GM11168 (cell line): ENCODE data around the gene SP7.
"Not testable (repeated sequence)": the region's sequence is repeated elsewhere in the genome, so short reads cannot be mapped to it uniquely, and the experiment has no call there.

Source experiments
- in situ Hi-C: fragments of 300-500 bp; cut with MboI; formaldehyde crosslinking; loops from one replicate; pipeline ENCODE4 v1.12.0; 2022; ENCODE audit warnings: low sequenced_read_pairs; ENCODE audit not compliant: unreplicated experiment

SP7 gene

GRCh38 chr12:53352331-53353256 is 16.4 kb upstream of the SP7 start:
- in situ Hi-C loops, result loop anchor here (5.0 kb wide), 1 partner anchor 65 kb away; no protein-coding TSS in a partner anchor

- in situ Hi-C loops, result no loop called here
These were observed 11.8 kb upstream of the SP7 start for GRCh38 chr12:53347905-53348304.

DNA sequence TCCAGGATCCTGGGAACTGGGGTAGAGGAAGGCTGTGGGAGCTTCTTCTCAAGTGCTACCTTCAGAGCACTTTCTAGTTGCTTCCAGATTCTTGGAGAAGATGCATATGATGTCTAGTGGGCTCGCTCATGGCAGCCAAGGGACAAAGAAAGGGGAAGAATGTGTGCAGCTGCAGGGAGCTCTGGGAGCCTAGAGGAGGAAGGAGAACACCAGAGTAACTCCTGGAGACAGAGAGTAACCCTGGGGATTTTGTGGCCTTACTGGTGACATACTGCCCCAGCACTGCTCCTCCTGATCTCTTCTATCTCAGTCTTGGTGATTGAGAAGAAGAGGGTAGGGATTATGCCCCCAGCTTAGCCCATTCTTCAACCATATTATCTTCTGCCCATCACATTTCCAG is 10.3 kb upstream of the SP7 start:
- in situ Hi-C loops, result no loop called here

- in situ Hi-C loops, result no loop called here
These were observed 9.5 kb upstream of the SP7 start for GRCh38 chr12:53345486-53346188.

- in situ Hi-C loops, result no loop called here
These were observed 8.8 kb upstream of the SP7 start for GRCh38 chr12:53344824-53345485.

DNA sequence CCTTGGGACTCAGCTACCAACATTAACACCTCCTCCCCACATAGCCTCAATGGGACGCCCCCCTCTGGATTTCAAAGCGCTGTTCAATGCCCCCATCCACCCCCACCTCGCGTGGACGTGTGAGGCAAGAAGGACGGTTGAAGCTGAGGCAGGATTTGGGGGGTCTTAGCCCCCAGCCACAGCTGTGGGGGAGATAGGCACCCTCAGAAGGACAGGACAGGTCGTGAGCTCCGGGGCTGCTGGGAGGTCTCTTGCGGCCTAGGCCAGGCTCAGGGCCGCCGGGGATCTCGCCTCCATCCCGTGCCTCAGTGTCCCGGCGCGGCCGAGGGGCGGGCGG is 8.3 kb upstream of the SP7 start:
- in situ Hi-C loops, result no loop called here

DNA sequence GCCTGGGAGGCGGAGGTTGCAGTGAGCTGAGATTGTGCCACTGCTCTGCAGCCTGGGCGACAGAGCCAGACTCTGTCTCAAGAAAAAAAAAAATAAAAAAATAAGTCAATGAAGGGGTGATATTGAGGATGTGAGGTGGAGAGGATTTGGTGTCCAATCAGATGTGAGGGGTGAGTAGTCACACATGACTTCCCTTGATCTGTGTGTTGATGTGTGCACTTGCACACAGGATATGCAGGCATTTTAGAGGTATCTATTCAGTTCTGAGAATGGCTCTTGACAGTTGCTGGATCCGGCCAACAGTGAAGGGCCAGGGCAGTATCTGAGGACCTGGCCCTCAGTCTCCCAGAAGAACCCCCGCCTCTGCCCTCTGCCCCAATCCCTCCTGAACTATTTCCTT is 7.8 kb upstream of the SP7 start:
- in situ Hi-C loops, result no loop called here

DNA sequence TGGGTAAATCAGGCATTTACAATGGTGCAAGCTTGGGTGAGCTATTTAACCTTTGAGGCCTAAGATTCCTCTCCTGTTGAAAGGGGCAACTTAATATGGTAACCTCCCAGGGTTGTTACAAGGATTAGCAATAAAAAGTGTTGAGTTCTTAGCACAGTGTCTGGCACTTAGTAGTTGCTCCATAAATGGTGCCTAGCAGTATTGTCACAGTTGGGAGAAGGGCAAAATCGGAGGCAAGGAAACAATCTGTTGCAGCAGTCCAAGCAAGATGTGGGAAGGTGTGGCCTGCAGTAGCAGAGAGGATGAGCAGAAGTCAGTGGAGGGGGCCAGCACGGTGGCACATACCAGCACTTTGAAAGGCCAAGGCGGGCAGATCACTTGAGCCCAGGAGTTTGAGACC is 7.3 kb upstream of the SP7 start:
- in situ Hi-C loops, result no loop called here

GRCh38 chr12:53340398-53340797 is 4.2 kb upstream of the SP7 start:
- in situ Hi-C loops, result no loop called here

DNA sequence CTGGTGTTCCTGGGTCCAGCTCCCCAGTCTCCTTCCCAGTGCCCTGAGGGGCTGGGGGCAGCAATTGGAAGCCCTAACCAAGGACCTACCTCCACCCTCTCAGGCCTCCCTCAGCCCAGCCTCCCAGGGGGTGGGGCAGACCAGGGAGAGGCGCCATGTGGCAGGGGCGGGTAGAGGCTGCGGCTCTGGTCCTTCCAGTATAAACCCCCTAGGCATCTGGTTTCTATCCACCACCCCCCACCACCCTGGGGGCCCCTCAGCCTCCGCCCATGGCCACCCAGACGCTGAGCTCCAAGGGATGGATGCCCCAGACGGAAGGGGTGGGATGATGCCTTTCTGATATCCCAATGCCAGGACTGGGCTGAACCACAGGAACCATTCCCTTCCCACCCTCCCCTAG is 2.8 kb upstream of the SP7 start:
- in situ Hi-C loops, result no loop called here

GRCh38 chr12:53338017-53338416 is 1.9 kb upstream of the SP7 start:
- in situ Hi-C loops, result no loop called here

GRCh38 chr12:53334822-53335221 is 1.3 kb downstream of the SP7 start:
- in situ Hi-C loops, result no loop called here

DNA sequence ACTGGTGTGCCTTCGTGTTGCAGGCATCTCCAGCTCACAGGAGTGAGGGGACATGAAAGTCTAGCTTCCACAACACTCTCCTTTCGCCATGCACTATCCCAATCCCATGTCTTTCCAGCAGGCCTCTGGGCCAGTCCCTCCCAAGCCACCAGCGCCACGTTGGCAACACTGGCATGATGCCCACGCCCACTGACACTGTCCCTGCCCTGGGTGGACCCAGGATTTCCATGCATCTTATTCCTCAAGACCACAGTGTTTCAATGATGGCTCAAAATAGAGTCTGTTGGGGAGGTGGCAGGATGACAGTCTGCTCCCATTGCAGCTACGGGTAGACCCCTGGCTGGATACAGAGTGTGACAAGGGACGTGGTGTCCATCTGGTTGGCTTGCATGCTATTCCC is 2.3 kb downstream of the SP7 start:
- in situ Hi-C loops, result no loop called here

GRCh38 chr12:53333289-53333688 is 2.9 kb downstream of the SP7 start:
- in situ Hi-C loops, result no loop called here

- in situ Hi-C loops, result no loop called here
These were observed 3.4 kb downstream of the SP7 start for GRCh38 chr12:53332744-53333143.

DNA sequence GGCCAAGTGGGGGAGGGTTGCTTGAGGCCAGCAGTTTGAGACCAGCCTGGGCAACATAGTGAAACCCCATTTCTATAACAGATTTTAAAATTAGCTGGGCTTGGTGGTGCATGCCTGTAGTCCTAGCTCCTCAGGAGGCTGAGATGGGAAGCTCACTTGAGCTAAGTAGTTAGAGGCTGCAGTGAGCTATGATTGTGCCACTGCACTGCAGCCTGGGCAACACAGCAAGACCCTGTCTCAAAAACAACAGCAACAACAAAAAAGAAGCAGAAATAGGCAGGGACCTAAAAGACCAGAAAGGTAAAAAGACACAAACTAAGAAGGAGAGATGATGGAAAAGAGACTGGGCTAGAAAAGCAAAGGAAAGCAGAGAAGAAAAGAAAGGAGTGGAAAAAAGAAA is 3.8 kb downstream of the SP7 start:
- in situ Hi-C loops, result not testable (repeated sequence)

GRCh38 chr12:53330671-53331070 is 5.5 kb downstream of the SP7 start:
- in situ Hi-C loops, result no loop called here

DNA sequence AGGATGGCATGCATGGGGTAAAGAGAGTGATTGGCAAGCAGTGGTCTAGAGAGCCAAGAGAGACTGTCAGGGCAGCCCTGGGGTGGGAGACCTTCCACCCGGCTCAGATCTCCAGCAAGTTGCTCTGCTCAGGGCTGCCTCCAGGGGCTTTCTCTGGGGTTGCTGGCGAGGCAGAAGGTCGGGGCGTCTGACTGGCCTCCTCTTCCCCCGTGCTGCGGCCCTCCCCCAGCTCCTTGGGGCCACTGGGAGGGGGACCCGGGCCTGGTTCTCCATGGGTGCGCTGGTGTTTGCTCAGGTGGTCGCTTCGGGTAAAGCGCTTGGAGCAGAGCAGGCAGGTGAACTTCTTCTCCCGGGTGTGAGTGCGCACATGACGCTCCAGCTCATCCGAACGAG is 8.1 kb downstream of the SP7 start:
- in situ Hi-C loops, result no loop called here

- in situ Hi-C loops, result no loop called here
These were observed 8.6 kb downstream of the SP7 start for GRCh38 chr12:53327435-53328042.

DNA sequence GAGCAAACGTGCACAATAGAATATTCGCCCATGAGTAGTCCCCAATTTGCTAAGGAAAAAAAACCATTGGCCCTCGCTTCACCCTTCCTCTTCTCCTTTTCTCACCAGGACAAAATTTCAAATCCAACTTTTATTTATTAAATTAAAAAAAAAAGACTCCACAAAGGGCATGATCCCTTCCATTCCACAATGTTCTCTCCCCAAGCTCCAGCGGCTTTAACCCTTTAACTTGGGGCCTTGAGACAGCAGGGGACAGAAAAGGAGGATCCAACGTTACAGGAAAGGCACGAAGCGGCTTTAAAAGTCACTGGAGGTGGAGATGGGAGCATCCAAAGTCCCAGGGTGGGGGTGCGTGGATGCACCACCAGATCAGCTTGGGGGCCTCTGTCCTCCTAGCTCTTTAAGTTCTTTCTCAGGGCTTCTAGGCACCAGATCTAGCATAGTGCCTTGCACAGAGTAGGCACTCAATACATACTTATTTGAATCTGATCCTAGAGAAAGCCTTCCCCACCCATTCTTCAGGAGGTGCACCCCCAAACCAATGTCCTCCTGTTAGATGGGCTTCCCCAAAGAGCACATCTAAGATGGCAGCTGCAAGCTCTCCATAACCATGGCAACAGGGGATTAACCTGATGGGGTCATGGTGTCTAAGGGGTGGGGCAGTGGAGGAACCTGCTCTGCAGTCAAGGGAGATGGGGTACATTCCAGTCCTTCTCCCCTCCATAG is 9.5 kb downstream of the SP7 start:
- in situ Hi-C loops, result no loop called here
